Left lung (tissue), 10 donors: ENCODE results near the gene IMPDH1. TPM values are rescaled to one million over a fixed set of nuclear protein-coding genes. Genes with fewer than 3 reads are reported as not detected.

ENCODE experiments used
- ATAC-seq: fragments of 200-7000 bp; cut with Tn5 transposase; one replicate; pipeline ENCODE4 v1.9.1; 2020; ENCODE audit warnings: moderate library complexity
- DNase-seq, 4 donors: peaks; one replicate each; pipeline ENCODE4 v3.0.0-alpha.2; 2013 to 2020
- H3K27ac ChIP-seq, 2 donors: fragments of 200-600 bp; sonication (generic) in 1 of 2; one replicate each; pipeline versions ENCODE4 v1.5.0 to v1.8.0; 2020 to 2021
- H3K27me3 ChIP-seq, 2 donors: fragments of 200-600 bp; sonication (generic) in 1 of 2; one replicate each; pipeline versions ENCODE4 v1.5.0 to v1.8.0; 2020 to 2021
- H3K36me3 ChIP-seq, 2 donors: fragments of 200-600 bp; sonication (generic) in 1 of 2; one replicate each; pipeline versions ENCODE4 v1.5.0 to v1.8.0; 2020 to 2021
- H3K4me1 ChIP-seq, 2 donors: fragments of 200-600 bp; one replicate each; pipeline ENCODE4 v1.8.0; 2021
- H3K4me3 ChIP-seq, 2 donors: fragments of 200-600 bp; sonication (generic) in 1 of 2; one replicate each; pipeline versions ENCODE4 v1.5.0 to v1.8.0; 2020 to 2021; ENCODE audit warnings: mild to moderate bottlenecking in 1 of 2
- H3K9me3 ChIP-seq, 2 donors: fragments of 200-600 bp; sonication (generic) in 1 of 2; one replicate each; pipeline versions ENCODE4 v1.5.0 to v1.8.0; 2020 to 2021
- intact Hi-C, 2 donors: fragments of 100-400 bp; cut with DNase I; formaldehyde crosslinking; loops; one replicate each; pipeline versions ENCODE4 v1.11.2 to v1.14.2; 2022
- polyA plus RNA-seq, 6 donors: library from polyadenylated mRNA; unstranded; fragments of 120-200 nt; gene quantifications; one replicate each; pipeline ENCODE4 v1.2.1, GENCODE V29; 2013; ENCODE audit not compliant: insufficient read length in 6 of 6
- total RNA-seq, 2 donors: library from RNA; stranded (reverse); fragmentation: NEBNext Ultra II Directional; extraction: Animal tissue kit (Norgen Biotek cat#: 25700); gene quantifications; one replicate each; pipeline ENCODE4 v1.2.1, GENCODE V29; 2021
- TF ChIP-seq, protein P1 (sequence below), 2 donors: fragments of 200-600 bp; sonication (generic) in 1 of 2; IDR thresholded peaks; one replicate each; pipeline versions ENCODE4 v1.5.0 to v1.8.0; 2021; ENCODE audit warnings: antibody characterized with exemption in 2 of 2
- donor health status: DM: no; HTN: yes; CAD: no.
- donor health status: DM: no; HTN: no; CAD: no.

The IMPDH1 gene
- total and polyA plus RNA-seq, 8 donors = 32.4 to 106 (median 38.2) TPM

DNA sequence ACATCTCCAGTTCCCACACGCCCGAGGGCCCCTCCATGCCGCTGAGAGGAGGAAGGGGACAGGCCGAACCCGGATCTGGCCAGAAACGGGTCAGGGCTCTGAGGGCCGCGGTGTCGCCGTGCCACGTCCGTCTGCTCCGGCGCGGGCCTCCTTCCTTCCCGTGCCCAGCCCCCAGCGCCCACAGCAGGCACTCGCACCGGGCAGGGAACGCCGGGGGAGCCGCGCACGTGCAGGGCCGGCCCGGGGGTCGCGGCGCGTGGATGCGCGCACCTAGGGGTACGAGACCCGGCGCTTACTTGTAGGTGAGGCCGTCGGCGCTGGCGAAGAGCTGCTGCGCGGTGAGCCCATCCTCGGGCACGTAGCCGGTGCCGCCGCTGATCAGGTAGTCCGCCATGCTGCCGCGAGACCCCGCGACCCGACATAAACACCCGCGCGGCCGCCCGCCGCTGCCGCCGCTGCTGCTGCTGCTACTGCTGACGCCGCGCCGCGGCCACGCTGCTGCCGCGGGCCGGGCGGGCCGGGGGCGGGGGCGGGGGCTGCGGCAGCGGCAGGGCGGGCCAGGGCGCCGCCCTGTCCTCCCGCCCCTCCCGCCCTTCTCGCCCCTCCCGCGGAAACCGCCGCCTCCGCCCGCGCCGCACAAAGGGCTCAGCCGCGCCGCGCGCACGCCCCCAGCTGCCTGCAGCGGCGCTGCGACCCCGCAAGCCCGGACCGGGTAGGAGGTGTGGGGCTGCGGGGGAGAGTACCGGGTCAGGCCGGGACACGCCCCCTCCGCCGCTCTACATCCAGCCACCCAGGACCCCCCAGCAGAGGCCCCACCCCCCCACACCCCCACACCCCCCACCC, 4.1 kb downstream of the IMPDH1 start:
- Histone ChIP-seq H3K4me3 (peak overlapping the region; percentile 67 to 76), H3K27ac (peak overlapping the region in 1 of 2 donors; percentile 95), H3K36me3 (peaks cover 0 to 27% of the 10 kb centered on the region in 2 donors), H3K9me3 (no peaks in the 10 kb centered on the region), H3K4me1 (peaks cover 29 to 61% of the 10 kb centered on the region in 2 donors), H3K27me3 (no peaks in the 10 kb centered on the region)
- TF ChIP-seq, protein P1, sequence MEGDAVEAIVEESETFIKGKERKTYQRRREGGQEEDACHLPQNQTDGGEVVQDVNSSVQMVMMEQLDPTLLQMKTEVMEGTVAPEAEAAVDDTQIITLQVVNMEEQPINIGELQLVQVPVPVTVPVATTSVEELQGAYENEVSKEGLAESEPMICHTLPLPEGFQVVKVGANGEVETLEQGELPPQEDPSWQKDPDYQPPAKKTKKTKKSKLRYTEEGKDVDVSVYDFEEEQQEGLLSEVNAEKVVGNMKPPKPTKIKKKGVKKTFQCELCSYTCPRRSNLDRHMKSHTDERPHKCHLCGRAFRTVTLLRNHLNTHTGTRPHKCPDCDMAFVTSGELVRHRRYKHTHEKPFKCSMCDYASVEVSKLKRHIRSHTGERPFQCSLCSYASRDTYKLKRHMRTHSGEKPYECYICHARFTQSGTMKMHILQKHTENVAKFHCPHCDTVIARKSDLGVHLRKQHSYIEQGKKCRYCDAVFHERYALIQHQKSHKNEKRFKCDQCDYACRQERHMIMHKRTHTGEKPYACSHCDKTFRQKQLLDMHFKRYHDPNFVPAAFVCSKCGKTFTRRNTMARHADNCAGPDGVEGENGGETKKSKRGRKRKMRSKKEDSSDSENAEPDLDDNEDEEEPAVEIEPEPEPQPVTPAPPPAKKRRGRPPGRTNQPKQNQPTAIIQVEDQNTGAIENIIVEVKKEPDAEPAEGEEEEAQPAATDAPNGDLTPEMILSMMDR (IDR thresholded peaks at IDR 0.05) = no peak
- peak in 3 of 4 donors; percentile 46 to 92 (median 75) for DNase-seq
- intact Hi-C loops = no loop called here
- ATAC-seq = peak; percentile 3

DNA sequence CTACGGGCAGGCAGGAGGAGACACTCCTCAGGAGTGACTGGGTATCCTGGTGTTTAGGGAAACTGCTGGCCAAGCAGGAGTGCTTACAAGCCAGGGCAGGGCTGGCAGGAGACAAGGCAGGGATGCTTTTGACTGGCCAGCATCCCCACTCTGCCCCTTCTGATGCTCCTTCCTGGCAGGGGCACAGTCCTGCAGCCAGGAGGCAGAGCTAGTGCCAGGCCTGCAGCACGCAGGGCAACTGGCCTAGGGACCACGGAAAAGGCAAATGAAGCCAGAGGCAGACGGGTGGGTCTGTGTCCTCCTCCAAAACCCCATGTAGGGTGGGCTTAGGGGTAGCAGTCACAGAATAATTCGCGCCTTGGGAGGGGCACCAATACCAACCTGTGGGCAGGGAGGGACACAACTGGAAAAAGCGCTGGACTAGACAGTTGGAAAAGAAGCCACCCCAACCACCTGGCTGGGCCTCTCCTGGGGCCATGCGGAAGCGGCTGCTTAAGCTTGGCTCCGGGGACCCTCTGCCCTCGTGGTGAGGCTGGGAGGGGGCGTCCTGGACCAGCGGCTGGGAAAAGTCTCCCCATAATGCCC, 4.8 kb downstream of the IMPDH1 start:
- Histone ChIP-seq H3K27ac (peak overlapping the region in 1 of 2 donors; percentile 65), H3K4me3 (peak overlapping the region; percentile 67 to 76), H3K36me3 (peaks cover 0 to 34% of the 10 kb centered on the region in 2 donors), H3K9me3 (no peaks in the 10 kb centered on the region), H3K27me3 (no peaks in the 10 kb centered on the region), H3K4me1 (peaks cover 26 to 56% of the 10 kb centered on the region in 2 donors)
- intact Hi-C loops = no loop called here
- DNase-seq = no peak
- no peak for ATAC-seq
- TF ChIP-seq, protein P1 (IDR thresholded peaks at IDR 0.05) = no peak

DNA sequence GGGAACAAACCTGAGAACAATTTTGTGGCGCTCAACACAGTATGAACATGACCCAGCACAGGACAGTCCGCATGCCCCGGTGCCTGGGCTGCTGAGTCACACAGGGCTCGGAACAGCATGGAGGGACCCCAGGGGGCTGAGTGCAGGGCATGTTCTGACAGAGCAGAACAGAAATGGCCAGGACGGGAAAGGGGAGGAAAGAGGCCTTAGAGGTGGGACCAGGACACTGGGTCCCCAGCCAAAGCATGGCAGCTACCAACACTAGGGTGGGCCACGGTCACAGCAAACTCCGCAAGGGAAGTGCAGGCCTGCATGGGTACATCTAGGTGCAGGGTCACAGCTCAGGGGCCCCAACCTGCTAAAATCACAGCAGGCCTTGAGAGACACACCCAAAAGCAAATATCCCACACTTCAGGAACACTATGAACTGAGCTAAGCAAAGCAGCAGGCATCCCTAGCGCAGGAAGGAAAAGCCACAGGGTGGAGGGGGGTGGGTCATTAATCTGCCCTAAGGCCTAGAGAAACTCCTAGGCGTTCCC, 5.6 kb downstream of the IMPDH1 start:
- peak overlapping the region in 1 of 2 donors; percentile 76 for H3K4me3 ChIP-seq
- peaks cover 26 to 53% of the 10 kb centered on the region in 2 donors for H3K4me1 ChIP-seq
- intact Hi-C loops = no loop called here
- TF ChIP-seq, protein P1 (IDR thresholded peaks at IDR 0.05) = no peak
- H3K9me3 ChIP-seq = no peaks in the 10 kb centered on the region
- no peak for ATAC-seq
- H3K27me3 ChIP-seq = no peaks in the 10 kb centered on the region
- H3K27ac ChIP-seq = no peak overlapping the region
- no peak for DNase-seq
- peaks cover 0 to 42% of the 10 kb centered on the region in 2 donors for H3K36me3 ChIP-seq

DNA sequence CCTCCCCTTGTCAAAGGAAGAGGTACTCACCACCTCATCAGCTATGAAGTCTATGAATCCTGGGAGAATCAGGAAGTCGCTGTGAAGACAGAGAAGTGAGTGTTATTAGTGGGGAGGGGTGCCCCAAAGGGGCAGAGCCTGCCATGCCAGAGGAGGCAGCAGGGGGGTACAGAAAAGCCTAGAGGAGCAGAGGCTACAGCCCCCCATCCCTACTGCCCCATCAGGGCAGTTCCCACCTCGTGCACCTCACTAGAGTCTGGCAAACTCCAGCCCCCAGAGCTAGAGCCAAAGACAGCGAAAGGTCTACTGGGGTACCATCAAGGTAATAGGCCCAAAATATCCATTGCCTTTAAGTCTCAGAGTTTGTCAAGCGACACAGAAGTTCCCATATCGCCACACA, 6.1 kb downstream of the IMPDH1 start:
- intact Hi-C loops = no loop called here
- TF ChIP-seq, protein P1 (IDR thresholded peaks at IDR 0.05) = no peak
- H3K4me3 ChIP-seq = no peak overlapping the region
- H3K9me3 ChIP-seq = no peaks in the 10 kb centered on the region
- H3K27me3 ChIP-seq = no peaks in the 10 kb centered on the region
- ATAC-seq (no peak), DNase-seq (no peak)
- peaks cover 0 to 47% of the 10 kb centered on the region in 2 donors for H3K36me3 ChIP-seq
- H3K4me1 ChIP-seq = peaks cover 24 to 48% of the 10 kb centered on the region in 2 donors
- no peak overlapping the region for H3K27ac ChIP-seq

DNA sequence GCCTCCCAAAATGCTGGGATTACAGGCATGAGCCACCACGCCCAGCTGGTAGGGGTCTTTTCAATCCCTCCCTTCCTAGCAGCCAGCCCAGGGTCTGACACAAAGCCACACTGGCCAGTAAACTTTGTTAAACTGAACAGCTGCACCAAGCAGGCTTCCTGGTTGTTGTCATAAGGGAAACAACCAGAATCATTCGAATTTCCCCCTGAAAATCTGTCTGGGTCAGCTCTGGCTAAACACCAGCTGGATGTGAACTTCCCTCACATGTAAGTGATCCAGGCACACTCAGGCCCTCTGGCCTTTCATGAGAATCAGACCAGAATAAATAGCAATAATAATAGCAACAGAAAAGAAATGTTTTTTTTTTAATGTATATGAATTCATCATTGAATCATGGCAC, 7.4 kb downstream of the IMPDH1 start:
- no peak for ATAC-seq
- H3K36me3 ChIP-seq = peaks cover 0 to 61% of the 10 kb centered on the region in 2 donors
- no peak overlapping the region for H3K27ac ChIP-seq
- H3K27me3 ChIP-seq = no peaks in the 10 kb centered on the region
- intact Hi-C loops = no loop called here
- DNase-seq = peak in 1 of 4 donors; percentile 67
- H3K9me3 ChIP-seq = no peaks in the 10 kb centered on the region
- no peak overlapping the region for H3K4me3 ChIP-seq
- H3K4me1 ChIP-seq = peaks cover 14 to 35% of the 10 kb centered on the region in 2 donors
- TF ChIP-seq, protein P1 (IDR thresholded peaks at IDR 0.05) = no peak
